MG63 (cell line): ENCODE measurements around the gene PSORS1C2. TPM values are rescaled to one million over a fixed set of nuclear protein-coding genes. Genes with fewer than 3 reads are reported as not detected.

Experiments used
- DNase-seq: peaks from one replicate; pipeline ENCODE4 v3.0.0-alpha.2; 2020
- H3K27me3 ChIP-seq: fragments of 250-450 bp; sonication (Bioruptor Pico); 2 replicates; pipeline ENCODE4 v1.5.1; 2020; ENCODE audit warnings: mild to moderate bottlenecking, moderate library complexity
- H3K36me3 ChIP-seq: fragments of 250-450 bp; sonication (Bioruptor Pico); 2 replicates; pipeline ENCODE4 v1.5.1; 2020; ENCODE audit warnings: mild to moderate bottlenecking, moderate library complexity
- H3K4me3 ChIP-seq: fragments of 250-450 bp; sonication (Bioruptor Pico); 2 replicates; pipeline ENCODE4 v1.5.1; 2020; ENCODE audit warnings: mild to moderate bottlenecking, moderate library complexity
- H3K9me3 ChIP-seq: fragments of 250-450 bp; sonication (Bioruptor Pico); 2 replicates; pipeline ENCODE4 v1.5.1; 2020; ENCODE audit warnings: mild to moderate bottlenecking, moderate library complexity
- total RNA-seq: library from RNA; depleted of rRNA; stranded (reverse); fragments of >200 nt; shearing (Covaris generic); gene quantifications from 2 replicates; pipeline ENCODE4 v1.2.3, GENCODE V29; 2014; ENCODE audit warnings: low replicate concordance

Gene PSORS1C2
- total RNA-seq, 1 experiment from 2014 or later: not detected

DNA sequence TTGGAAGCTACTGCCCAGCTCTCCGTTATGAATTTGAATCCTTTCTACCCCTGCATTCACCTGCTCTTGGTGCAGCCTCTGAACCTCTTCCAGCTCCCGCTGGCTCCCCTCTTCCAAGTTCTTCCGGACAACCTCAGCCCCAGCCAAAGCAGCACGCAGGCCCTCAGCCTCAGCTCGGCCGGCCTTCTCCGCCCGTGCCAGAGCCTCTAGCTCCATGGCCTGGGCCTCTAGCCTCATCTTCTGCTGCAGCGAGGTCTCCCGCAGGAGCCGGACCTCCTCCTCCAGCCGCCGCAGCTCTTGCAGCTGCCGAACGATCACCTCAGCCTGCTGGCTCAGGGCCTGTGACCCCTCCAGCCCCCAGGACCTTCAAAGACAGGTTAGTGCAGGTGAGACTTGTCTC is 15.6 kb upstream of the PSORS1C2 start:
- H3K27me3 ChIP-seq: no peaks in the 10 kb centered on the region
- DNase-seq: no peak
- H3K4me3 ChIP-seq: no peak overlapping the region
- H3K36me3 ChIP-seq: no peaks in the 10 kb centered on the region; the same call in none of the 2 replicates
- H3K9me3 ChIP-seq: no peaks in the 10 kb centered on the region

DNA sequence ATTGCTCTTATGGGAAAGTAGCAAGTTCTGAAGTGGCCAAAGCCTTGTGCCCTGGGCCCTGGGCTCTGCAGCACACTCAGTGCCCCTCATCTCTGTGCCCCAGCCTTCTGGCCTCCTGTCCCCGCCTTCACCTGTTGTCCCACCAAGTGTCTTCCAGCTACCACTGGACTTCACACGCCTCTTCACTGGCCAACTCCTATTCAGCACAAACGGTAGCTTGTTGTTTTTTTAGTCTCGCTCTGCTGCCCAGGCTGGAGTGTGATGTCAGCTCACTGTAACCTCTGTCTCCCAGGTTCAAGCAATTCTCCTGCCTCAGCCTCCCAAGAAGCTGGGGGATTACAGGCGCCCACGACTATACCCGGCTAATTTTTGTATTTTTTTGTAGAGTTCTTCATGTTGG is 13.9 kb upstream of the PSORS1C2 start:
- no peak overlapping the region for H3K4me3 ChIP-seq
- H3K36me3 ChIP-seq: no peaks in the 10 kb centered on the region; the same call in 1 of the 2 replicates
- no peak for DNase-seq
- no peaks in the 10 kb centered on the region for H3K27me3 ChIP-seq
- no peaks in the 10 kb centered on the region for H3K9me3 ChIP-seq

DNA sequence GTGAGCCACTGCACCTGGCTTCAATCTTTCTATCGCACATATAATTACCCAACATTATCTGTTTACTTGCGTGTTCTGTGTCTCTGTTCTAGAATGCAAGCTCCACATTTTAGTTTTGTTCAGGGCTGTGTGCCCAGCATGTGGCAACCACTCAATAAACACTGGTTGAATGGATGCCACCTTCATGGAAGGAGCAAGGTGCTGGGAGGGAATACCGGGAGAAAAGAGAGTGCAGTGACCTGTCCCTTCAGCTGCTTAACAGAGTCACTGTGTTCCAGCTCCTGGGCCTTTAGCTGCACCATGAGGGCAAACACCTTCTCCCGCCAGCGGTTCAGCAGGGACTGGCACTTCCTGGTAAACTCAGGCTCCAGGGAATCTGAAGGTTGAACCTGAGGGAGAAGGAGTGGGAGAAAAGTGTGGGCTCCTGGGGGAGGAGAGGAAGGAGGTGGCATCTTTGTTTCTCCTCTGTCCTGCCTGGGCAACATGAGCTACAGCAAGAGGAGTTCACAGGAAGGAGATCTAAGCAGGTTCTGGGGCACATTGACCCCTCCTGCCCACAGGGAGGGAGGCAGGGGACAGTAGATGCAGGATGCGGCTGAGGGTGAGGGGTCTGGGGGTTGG is 11.1 kb upstream of the PSORS1C2 start:
- Histone ChIP-seq H3K4me3 (no peak overlapping the region), H3K36me3 (no peaks in the 10 kb centered on the region; the same call in 1 of the 2 replicates), H3K9me3 (no peaks in the 10 kb centered on the region), H3K27me3 (no peaks in the 10 kb centered on the region)
- no peak for DNase-seq

DNA sequence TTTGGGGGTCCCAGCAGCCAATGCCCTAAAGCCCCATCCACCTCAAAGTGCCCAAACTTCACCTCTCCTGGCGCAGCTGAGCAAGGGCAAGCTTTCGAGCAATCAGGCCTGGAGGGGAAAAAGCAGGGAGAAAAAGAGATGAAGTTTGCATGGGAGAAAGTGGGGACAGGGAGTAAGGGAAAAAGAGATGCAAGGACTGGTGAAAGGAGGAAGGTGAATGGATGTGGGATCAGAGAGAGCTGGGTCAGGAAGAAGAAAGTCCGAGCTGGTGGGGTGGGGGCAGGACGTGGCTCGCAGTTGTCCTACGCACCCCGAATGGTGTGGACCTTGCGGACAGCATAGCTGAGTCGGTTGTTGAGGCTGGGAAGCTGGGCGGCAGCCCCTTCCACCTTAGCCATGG is 6.5 kb upstream of the PSORS1C2 start:
- Histone ChIP-seq H3K9me3 (no peaks in the 10 kb centered on the region), H3K4me3 (no peak overlapping the region), H3K27me3 (no peaks in the 10 kb centered on the region), H3K36me3 (no peaks in the 10 kb centered on the region; the same call in 1 of the 2 replicates)
- DNase-seq: no peak

DNA sequence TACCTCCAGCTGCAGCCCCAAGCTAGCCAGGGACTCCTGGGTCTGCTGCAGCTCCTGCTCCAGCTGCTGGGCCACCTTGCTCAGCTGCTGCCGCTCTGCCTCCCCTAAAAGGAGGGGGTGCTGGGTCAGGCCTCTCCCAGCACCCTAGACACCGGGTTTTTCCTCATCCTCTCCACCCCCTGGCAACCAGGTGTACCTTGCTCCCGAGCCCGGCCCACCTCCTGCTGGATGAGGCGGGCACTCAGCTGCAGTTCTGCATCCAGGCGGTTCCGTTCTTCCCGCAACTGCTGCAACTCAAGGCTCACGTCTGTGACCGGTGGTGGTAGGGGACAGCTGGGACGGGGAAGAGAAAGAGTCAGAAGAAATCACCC is 6.1 kb upstream of the PSORS1C2 start:
- no peaks in the 10 kb centered on the region; the same call in 1 of the 2 replicates for H3K36me3 ChIP-seq
- H3K4me3 ChIP-seq: no peak overlapping the region
- no peaks in the 10 kb centered on the region for H3K27me3 ChIP-seq
- DNase-seq: no peak
- H3K9me3 ChIP-seq: no peaks in the 10 kb centered on the region

DNA sequence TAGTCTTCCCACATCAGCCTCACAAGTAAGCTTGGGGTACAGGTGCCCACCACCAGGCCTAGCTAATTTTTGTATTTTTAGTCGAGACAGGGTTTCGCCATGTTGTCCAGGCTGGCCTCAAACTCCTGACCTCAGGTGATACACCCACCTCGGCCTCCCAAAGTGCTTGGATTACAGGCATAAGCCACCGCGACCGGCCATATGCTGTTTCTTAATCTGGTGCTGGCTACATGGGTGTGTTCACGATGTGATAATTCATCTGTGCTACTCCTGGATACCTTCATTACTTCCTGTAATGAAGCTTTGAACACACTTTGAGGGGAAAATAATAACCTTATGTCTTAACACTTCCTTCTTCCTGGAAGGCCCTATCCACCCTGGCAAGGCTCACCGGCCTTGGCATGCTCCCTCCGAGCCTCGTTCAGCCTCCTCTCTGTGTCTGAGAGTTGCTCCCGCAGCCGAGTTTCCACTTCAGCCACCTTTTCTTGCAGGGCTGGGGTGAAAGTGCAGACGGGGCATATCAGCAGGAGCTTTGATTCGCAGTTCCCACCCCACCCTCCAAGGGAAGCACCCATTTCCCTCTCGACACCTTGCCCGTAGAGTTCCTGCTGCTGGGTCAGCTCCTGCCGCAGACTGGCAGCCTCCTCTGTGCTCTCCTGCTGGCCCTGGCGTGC is 5.6 kb upstream of the PSORS1C2 start:
- Histone ChIP-seq H3K27me3 (no peaks in the 10 kb centered on the region), H3K36me3 (no peaks in the 10 kb centered on the region; the same call in 1 of the 2 replicates), H3K9me3 (no peaks in the 10 kb centered on the region), H3K4me3 (no peak overlapping the region)
- no peak for DNase-seq

DNA sequence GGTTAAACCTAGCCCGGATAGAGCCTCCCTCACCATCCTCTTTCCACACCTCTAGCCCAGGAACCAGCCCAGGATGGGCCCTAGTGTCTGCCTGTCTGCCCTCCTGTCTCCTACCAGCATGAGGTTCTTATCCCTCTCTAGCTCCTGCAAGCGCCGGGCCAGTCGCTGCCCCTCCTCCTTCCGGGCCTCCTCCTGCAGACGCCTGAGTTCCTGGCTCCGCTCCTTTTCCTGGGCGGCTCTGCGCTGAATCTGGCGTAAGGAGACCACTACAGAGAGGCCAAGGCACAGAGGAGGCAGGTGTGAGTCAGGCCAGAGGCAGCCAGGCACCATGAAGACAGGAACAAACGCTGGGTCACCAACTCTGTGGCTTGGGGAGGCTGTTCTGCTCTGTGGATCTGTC is 4.3 kb upstream of the PSORS1C2 start:
- no peak for DNase-seq
- no peaks in the 10 kb centered on the region for H3K9me3 ChIP-seq
- H3K36me3 ChIP-seq: no peaks in the 10 kb centered on the region; the same call in 1 of the 2 replicates
- H3K4me3 ChIP-seq: no peak overlapping the region
- no peaks in the 10 kb centered on the region for H3K27me3 ChIP-seq

DNA sequence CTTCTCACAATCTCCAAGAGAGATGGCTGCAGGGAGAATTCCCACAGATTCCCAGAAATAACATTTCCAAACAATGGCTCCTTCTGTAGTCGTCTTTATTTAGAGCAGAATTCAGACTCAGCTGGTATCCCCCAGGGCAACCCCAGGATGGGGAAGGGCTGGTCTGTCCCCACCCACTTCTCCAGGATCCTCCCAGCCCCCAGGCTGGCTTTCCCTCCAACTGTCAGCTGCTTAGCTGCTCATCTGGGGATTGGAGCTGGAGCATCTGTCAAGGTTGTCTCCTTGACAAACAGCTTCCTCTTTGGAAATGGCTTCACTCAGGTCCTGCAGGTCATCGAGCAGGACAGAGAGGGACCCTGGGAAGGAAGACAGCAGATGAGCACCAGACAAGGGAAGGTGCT is 3.5 kb upstream of the PSORS1C2 start:
- DNase-seq: no peak

DNA sequence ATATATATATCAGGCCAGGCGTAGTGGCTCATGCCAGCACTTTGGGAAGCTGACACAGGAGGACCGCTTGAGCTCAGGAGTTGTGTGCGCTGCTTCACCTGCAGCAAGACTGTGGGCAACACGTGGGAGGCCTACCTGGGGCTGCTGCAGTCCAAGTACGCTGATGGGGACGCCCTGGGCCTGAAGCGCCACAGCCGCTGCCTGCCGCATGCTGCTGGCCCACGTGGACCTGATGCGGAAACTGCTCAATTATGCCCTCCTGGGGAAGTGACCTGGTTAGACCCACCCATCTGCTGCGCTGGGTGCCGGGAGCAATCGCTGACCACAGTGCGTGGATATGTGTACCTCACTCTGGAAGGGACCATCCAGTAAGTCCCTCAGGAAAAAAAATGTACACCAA is 1.8 kb upstream of the PSORS1C2 start:
- Histone ChIP-seq H3K36me3 (no peaks in the 10 kb centered on the region; the same call in 1 of the 2 replicates), H3K9me3 (no peaks in the 10 kb centered on the region), H3K4me3 (no peak overlapping the region), H3K27me3 (no peaks in the 10 kb centered on the region)
- DNase-seq: no peak

More for the DNA sequence above, 3.5 kb upstream of the PSORS1C2 start:
- Histone ChIP-seq H3K9me3 (no peaks in the 10 kb centered on the region), H3K4me3 (no peak overlapping the region), H3K36me3 (no peaks in the 10 kb centered on the region; the same call in 1 of the 2 replicates), H3K27me3 (no peaks in the 10 kb centered on the region)

DNA sequence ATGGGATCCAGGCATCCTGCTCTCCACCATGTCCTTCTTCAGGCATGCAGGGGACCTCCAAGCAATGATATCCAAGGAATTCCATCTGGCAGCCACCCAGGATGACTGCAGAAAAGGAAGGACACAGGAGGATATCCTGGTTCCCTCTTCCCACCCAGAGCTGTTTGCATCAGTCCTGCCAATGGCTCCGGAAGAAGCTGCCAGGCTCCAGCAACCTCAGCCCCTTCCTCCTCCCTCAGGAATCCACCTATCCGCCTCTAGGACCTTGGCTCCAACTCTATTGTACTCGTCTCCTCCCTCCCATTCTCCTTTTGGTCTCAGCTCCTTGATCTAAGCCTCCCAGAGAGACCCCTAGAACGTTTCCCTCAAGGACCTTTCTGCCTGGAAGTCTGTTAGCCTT is 733 bp upstream of the PSORS1C2 start:
- DNase-seq: peak; percentile 29

DNA sequence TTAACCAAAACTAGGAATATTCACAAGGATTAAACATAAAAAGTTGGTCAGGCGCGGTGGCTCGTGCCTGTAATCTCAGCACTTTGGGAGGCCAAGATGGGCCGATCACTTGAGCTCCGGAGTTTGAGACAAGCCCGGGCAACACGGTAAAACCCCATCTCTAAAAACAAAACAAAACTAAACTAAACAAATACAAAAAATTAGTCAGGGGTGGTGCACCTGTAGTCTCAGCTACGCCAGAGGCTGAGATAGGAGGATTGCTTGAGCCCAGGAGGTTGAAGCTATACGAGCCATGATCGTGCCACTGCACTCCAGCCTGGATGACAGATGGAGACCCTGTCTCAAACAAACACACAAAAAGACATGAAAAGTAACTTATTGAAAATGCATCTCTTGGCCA is 3.2 kb downstream of the PSORS1C2 start:
- Histone ChIP-seq H3K36me3 (no peaks in the 10 kb centered on the region), H3K4me3 (no peak overlapping the region), H3K27me3 (no peaks in the 10 kb centered on the region), H3K9me3 (no peaks in the 10 kb centered on the region)
- no peak for DNase-seq

More for the DNA sequence above, 733 bp upstream of the PSORS1C2 start:
- Histone ChIP-seq H3K9me3 (no peaks in the 10 kb centered on the region), H3K4me3 (no peak overlapping the region), H3K27me3 (no peaks in the 10 kb centered on the region), H3K36me3 (no peaks in the 10 kb centered on the region; the same call in 1 of the 2 replicates)

DNA sequence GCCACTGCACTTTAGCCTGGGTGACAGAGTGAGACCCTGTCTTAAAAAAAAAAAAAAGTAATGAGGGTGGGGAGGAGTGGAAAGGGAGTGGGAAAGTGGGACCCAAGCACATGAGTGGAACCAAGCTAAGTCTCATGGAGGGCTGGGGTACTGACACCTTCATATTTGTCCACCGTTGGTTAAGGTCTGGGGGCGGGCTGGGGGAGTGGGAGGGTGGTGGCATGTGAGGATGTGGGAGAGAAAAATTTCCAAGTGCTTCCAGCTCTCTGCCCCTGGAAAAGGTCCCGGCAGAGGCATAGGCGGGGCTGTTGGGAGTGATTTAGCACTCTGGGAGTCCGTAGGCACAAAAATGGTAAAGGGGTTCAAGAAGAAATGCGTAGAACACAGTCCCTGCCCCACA is 6.1 kb downstream of the PSORS1C2 start:
- Histone ChIP-seq H3K9me3 (no peaks in the 10 kb centered on the region), H3K27me3 (no peaks in the 10 kb centered on the region), H3K4me3 (no peak overlapping the region), H3K36me3 (no peaks in the 10 kb centered on the region)
- no peak for DNase-seq

DNA sequence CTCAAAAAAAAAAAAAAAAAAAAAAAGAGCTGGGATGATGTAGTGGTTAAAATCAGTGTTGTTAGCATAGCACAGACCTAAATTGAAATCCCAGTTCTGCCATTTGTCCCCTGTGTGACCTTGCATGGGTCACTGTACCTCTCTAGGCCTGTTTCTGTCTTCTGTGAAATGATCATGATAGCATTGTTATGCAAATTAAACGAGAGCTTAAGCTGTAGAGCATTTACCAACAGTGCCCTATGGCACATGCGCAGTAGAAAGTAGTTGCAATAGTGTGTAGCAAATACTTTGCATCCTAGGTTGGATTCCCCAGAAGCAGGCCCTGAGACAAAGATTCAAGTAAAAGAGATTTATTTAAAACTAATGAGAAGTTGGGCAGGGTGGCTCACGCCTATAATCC is 7.3 kb downstream of the PSORS1C2 start:
- no peak for DNase-seq
- H3K9me3 ChIP-seq: no peaks in the 10 kb centered on the region
- no peaks in the 10 kb centered on the region for H3K36me3 ChIP-seq
- no peak overlapping the region for H3K4me3 ChIP-seq
- no peaks in the 10 kb centered on the region for H3K27me3 ChIP-seq

DNA sequence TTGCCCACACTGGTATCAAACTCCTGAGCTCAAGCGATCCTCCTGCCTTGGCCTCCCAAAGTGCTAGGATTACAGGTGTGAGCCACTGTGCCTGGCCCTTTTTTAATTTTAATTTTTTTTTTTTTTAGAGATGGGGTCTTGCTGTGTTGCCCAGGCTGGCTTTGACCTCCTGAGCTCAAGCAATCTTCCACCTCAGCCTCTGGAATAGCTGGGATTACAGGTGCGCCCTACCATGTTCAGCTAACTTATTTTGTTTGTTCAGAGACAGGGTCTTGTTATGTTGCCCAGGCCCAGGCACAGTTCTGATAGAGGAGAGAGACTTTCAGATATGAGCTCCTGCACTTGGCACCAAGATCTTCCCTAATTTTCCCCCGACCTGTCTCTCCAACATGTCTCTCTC is 8.1 kb downstream of the PSORS1C2 start:
- Histone ChIP-seq H3K9me3 (no peaks in the 10 kb centered on the region), H3K27me3 (no peaks in the 10 kb centered on the region), H3K4me3 (no peak overlapping the region), H3K36me3 (no peaks in the 10 kb centered on the region)
- no peak for DNase-seq

DNA sequence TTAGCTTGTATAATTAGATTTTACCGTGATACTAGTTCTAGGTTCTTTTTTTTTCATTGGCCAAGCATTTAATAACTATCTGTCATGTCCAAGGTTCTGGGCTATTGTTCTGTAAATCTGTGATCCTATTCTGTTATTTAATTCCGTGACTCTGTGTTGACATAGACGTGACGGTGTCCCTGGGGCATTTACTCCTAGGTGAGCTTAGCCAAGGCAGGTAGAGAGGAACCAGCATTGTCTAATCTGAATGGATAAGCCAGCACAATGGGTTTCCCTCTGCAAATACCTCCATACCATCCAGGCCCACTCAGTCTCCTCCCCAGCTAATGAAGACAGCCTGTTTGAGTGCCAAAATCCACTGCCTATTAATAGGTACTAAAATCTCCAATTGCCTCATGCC is 9.7 kb downstream of the PSORS1C2 start:
- Histone ChIP-seq H3K36me3 (no peaks in the 10 kb centered on the region), H3K27me3 (no peaks in the 10 kb centered on the region), H3K9me3 (no peaks in the 10 kb centered on the region), H3K4me3 (no peak overlapping the region)
- DNase-seq: no peak

DNA sequence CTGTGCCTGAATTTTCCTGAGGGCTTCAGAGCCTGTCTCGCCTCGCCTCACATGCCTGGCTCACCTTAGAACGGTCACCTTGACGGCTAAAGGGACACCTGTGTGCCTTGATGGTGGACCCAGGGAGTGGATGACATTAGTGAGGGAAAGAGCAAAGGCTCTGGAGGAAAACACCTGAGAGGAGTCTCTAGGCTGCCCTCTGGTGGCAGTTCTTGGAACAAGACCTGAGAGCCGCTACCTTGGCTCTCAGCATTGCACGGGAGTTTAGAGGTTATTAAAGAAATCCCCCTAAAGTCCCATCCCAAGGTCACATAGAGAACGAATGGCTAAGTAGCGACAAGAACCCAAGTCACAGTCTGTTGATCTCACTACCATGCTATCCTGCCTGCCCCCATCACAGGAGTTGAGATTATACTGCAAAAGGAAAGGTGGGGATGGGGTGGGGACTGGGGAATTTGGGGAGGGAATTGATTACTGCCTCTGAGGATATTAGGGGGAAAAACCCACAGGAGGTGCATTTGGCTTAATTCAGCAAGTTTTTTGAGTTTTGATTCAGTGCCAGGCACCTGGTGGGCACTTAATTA is 10.7 kb downstream of the PSORS1C2 start:
- no peak overlapping the region for H3K4me3 ChIP-seq
- no peaks in the 10 kb centered on the region for H3K36me3 ChIP-seq
- no peaks in the 10 kb centered on the region for H3K9me3 ChIP-seq
- peak; percentile 18 for DNase-seq
- no peaks in the 10 kb centered on the region for H3K27me3 ChIP-seq

DNA sequence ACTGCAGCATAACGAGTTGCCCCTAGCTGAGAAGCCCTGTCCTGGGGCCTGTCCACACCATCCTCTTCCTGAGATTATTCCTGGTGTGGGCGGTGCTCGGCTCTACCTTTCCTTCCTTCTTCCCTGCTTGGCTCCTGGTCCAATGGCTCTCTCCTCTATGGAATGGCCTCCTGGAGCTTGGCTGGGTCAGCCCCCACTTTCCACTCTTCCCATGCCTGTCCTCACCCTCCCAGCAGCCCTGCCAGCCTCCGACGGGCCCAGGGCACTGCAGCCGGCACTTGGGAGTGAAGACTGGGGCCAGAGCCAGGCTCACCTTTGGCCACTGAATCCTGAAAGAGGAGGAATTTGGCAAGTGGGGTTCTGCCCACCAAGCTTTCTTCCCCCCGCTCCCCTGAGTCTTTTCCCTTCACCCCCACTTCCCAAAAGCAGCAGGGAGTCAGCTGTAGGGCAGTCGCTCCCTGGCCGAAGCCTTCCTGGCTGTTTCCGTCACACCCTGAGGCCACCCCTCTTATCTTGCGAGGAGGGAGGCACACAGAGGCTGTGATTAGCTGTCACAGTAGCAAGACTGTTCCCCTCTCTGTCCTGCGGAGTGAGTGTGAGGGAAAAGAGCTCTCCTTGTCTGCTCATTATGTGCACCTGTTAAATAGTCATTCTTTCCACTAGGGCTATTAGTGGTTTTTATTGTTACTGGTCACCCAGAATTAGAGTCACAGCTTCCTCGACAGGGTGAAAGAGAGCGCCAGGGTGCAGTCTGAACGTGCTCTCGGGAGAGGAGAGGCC is 12.3 kb downstream of the PSORS1C2 start:
- Histone ChIP-seq H3K9me3 (no peaks in the 10 kb centered on the region), H3K4me3 (no peak overlapping the region), H3K36me3 (no peaks in the 10 kb centered on the region), H3K27me3 (no peaks in the 10 kb centered on the region)
- no peak for DNase-seq
